Tibial nerve (tissue), 4 donors: ENCODE measurements around the gene ZNF502.

ENCODE experiments used
- EP300 ChIP-seq, 2 donors: sonication (generic); formaldehyde crosslinking; IDR thresholded peaks; one replicate each; pipeline ENCODE4 v1.6.1; 2017; ENCODE audit warnings: antibody characterized with exemption in 2 of 2, mild to moderate bottlenecking in 1 of 2
- TF ChIP-seq, protein P1 (sequence below), 5 experiments: fragments of 200-600 bp in 3 of 5; fragments of 450-650 bp in 2 of 5; sonication (generic) in 3 of 5; IDR thresholded peaks; one replicate each; pipeline ENCODE4 v1.5.1; 2016 to 2019; ENCODE audit warnings: antibody characterized with exemption in 5 of 5, mild to moderate bottlenecking in 3 of 5, moderate library complexity in 2 of 5

DNA sequence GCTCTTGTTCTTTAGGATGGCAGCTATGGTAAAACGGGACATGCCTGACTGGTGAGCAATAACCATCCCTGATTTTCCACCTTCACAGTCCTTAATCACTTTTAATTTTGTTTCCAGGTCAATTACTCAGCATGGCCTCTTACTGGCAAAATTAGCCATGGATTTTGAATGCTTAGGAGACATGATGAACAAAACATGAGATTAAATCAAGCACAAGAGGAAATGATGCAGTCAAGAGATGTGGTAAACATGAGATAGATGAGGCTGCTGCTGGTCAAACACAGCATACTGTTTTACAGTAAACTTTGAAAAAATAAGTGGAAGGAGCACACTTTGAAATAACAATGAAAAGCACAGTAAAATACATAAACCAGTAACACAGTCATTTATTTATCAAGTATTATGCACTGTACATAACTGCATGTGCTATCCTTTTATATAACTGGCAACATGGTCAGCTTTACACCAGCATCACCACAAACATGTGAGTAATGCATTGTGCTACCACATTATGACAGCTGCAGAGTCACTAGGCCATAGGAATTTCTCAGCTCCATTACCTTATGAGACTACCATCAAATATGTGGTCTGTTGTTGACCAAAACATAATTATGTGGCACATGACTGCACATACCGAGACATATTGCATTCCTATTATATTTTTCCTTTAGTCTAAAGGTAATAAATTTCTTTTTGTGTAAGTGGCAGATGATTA lies 30.1 kb upstream of the ZNF502 start:
- TF ChIP-seq EP300 (IDR thresholded peaks at IDR 0.05): no peak
- TF ChIP-seq, protein P1, sequence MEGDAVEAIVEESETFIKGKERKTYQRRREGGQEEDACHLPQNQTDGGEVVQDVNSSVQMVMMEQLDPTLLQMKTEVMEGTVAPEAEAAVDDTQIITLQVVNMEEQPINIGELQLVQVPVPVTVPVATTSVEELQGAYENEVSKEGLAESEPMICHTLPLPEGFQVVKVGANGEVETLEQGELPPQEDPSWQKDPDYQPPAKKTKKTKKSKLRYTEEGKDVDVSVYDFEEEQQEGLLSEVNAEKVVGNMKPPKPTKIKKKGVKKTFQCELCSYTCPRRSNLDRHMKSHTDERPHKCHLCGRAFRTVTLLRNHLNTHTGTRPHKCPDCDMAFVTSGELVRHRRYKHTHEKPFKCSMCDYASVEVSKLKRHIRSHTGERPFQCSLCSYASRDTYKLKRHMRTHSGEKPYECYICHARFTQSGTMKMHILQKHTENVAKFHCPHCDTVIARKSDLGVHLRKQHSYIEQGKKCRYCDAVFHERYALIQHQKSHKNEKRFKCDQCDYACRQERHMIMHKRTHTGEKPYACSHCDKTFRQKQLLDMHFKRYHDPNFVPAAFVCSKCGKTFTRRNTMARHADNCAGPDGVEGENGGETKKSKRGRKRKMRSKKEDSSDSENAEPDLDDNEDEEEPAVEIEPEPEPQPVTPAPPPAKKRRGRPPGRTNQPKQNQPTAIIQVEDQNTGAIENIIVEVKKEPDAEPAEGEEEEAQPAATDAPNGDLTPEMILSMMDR (IDR thresholded peaks at IDR 0.05): no peak
